ENCODE data around the gene F10. TPM values are rescaled to one million over a fixed set of nuclear protein-coding genes. Genes with fewer than 3 reads are reported as not detected.
"Not testable (repeated sequence)": the region's sequence is repeated elsewhere in the genome, so short reads cannot be mapped to it uniquely, and the experiment has no call there.

Gene F10
- total RNA-seq, 1 donor from 2014 or later = 14.2 TPM

DNA sequence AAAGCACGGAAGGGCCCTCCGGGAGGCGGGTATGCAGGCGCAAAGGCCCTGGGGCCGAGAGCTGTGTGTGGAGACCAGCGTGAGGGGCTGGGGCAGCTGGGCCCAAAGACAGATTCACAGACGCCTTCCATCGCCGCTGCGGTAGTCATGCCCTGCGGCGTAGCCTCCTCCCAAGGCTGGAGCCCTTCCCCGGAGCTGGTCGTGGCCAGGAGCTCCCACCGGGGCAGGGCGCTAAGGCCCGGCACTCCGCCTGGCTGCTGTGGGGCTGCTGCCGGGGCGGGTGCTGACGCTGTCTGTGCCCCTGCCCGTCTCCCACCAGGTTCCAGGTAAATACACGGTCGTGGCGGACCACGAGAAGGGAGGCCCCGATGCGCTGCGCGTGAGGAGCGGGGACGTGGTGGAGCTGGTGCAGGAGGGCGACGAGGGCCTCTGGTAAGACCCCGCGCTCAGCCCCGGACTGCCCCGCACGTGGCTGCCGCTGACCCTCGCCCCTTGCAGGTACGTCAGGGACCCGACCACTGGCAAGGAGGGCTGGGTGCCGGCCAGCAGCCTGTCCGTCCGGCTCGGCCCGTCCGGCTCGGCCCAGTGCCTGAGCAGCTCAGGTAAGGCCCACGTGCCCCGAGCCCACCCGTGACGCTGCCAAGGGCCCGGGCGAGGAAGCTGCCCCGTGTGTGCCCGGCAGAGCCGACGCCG, 26.4 kb upstream of the F10 start:
- intact Hi-C loops (cut with DNase I) = no loop called here
- ATAC-seq = no peak

GRCh38 chr13:113096745-113097305, 25.8 kb upstream of the F10 start:
- intact Hi-C loops (cut with DNase I) = no loop called here
- ATAC-seq = no peak
- DNase-seq (ENCODE audit: low spot score) = no peak

More for the DNA sequence above, 26.4 kb upstream of the F10 start:
- no peak for DNase-seq (ENCODE audit: low spot score)

GRCh38 chr13:113097651-113098050, 24.9 kb upstream of the F10 start:
- ATAC-seq (no peak), DNase-seq (ENCODE audit: low spot score) (no peak)
- intact Hi-C loops (cut with DNase I) = no loop called here

DNA sequence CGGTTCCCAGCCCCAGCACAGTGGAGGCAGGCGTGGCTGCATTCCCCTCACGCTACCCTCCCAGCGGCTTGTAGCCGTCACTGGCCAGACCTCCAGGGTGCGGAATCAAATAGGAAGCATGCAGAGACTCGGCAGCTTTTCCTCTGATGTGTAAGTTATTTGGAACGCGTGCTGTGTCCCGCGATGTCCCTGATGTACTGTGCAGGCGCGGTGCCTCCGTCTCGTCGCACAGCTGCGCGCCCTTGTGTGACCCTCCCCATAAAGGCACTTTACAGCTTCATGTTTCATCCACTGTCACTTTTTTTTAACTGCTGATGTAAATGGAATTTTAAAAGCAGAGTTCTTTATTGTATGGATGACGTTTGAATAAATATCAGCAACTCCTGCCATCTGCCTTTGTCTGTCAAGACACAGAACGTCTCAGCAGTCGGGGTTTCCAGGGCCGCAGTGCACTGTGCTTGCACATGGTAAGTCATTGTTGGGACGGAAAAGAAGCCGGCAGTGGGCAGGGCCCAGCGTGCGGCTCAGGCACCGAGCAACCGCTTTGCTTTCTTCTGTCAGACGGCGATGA, 24.4 kb upstream of the F10 start:
- intact Hi-C loops (cut with DNase I) = no loop called here
- ATAC-seq (no peak), DNase-seq (ENCODE audit: low spot score) (no peak)

- ATAC-seq (no peak), DNase-seq (ENCODE audit: low spot score) (no peak)
- intact Hi-C loops (cut with DNase I) = no loop called here
These were observed 23.5 kb upstream of the F10 start for GRCh38 chr13:113099142-113099541.

DNA sequence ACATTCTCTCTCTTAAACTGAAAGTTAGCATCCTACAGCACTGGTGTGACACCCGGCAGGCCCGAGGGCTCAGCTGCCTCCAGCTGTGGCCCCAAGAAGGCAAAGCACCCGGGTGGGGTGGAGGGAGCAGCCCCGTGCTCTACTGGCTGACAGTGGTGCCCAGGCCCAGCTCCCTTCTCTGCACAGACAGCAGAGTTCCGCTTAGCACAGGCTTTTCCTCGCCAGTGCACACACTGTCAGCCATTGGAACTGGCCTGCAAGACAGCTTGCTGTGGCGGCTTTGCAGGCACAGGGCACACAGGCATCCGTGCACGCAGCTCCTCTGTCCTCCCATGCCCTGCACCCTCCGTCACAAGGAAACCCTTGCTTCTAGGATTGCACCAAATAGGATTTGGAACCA, 20.3 kb upstream of the F10 start:
- intact Hi-C loops (cut with DNase I); ATAC-seq: not testable (repeated sequence)

DNA sequence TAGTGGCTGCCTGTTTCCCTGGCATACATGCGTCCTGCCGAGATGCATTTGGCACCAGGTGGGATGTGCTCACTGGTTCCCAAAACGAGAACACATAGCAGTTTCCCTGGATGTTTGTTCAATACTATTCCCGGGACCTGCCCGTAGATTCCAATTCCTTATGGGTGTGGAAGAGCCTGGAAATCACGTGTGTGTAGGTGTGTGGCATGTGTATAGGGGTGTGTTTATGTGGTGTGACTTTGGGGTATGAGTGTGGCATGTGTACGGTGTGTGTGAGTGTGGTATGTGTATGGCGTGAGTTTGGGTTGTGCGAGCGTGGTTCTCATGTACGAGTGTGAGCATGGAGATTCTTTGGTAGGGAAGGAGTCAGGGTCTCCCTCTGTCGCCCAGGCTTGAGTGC, 19.9 kb upstream of the F10 start:
- intact Hi-C loops (cut with DNase I) = no loop called here
- no peak for DNase-seq (ENCODE audit: low spot score)
- no peak for ATAC-seq

More for the DNA sequence above, 20.3 kb upstream of the F10 start:
- DNase-seq (ENCODE audit: low spot score) = not testable (repeated sequence)

- intact Hi-C loops (cut with DNase I) = no loop called here
- ATAC-seq (peak; percentile 38), DNase-seq (ENCODE audit: low spot score) (no peak)
These were observed 19.0 kb upstream of the F10 start for GRCh38 chr13:113103646-113104045.

DNA sequence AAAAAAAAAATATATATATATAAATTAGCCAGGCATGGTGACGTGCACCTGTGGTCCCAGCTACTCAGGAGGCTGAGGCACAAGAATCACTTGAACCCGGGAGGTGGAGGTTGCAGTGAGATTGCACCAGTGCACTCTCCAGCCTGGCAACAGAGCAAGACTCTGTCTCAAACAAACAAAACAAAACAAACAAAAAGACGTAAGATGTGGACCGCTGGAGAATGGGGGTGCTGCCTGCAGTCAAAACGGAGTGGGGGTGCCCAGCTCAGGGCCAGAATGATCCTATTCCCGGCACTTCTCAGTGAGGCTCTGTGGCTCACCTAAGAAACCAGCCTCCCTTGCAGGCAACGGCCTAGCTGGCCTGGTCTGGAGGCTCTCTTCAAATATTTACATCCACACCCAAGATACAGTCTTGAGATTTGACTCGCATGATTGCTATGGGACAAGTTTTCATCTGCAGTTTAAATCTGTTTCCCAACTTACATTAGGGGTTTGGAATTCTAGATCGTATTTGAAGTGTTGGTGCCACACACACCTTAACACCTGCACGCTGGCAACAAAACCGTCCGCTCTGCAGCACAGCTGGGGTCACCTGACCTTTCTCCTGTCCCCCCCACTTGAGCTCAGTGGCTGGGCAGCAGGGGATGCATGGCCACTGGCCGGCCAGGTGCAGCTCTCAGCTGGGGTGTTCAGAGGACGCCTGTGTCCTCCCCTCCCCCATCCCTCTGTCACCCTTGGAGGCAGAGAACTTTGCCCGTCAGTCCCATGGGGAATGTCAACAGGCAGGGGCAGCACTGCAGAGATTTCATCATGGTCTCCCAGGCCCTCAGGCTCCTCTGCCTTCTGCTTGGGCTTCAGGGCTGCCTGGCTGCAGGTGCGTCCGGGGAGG, 17.3 kb upstream of the F10 start, which contains the start of gene F7:
Gene F7 (plus strand): TSS at position 760 of the 889 bp plus-strand sequence. CDS start 51 bp downstream, at position 811.
- DNase-seq (ENCODE audit: low spot score) (no peak), ATAC-seq (no peak)
- intact Hi-C loops (cut with DNase I) = no loop called here

DNA sequence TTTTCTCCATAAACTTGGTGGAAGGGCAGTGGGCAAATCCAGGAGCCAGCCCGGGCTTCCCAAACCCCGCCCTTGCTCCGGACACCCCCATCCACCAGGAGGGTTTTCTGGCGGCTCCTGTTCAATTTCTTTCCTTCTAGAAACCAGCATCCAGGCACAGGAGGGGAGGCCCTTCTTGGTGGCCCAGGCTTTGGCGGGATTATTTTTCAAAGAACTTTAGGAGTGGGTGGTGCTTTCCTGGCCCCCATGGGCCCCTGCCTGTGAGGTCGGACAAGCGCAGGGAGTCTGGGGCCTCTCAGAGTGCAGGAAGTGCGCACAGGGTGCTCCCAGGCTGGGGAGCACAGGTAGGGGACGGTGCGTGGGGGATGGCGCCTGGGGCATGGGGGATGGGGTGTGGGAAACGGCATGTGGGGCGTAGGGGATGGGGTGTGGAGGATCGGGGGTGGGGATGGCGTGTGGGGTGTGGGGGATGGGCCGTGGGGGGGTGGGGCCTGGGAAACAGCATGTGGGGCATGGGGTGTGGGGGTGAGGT, 16.6 kb upstream of the F10 start:
- intact Hi-C loops (cut with DNase I) = no loop called here
- ATAC-seq = no peak
- no peak for DNase-seq (ENCODE audit: low spot score)

GRCh38 chr13:113106711-113107351, 15.8 kb upstream of the F10 start:
- DNase-seq (ENCODE audit: low spot score) (no peak), ATAC-seq (no peak)
- intact Hi-C loops (cut with DNase I) = no loop called here

DNA sequence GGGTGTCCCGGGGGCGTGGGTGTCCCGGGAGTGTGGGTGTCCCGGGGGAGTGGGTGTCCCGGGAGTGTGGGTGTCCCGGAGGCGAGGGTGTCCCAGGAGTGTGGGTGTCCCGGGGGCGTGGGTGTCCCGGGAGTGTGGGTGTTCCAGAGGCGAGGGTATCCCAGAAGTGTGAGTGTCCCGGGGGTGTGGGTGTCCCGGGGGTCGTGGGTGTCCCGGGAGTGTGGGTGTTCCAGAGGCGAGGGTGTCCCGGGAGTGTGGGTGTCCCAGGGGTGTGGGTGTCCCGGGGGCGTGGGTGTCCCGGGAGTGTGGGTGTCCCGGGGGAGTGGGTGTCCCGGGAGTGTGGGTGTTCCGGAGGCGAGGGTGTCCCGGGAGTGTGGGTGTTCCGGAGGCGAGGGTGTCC, 14.1 kb upstream of the F10 start:
- ATAC-seq; intact Hi-C loops (cut with DNase I); DNase-seq (ENCODE audit: low spot score): not testable (repeated sequence)

- intact Hi-C loops (cut with DNase I) = no loop called here
- ATAC-seq = no peak
- peak; percentile 54 for DNase-seq (ENCODE audit: low spot score)
These were observed 13.2 kb upstream of the F10 start for GRCh38 chr13:113109151-113110047.

DNA sequence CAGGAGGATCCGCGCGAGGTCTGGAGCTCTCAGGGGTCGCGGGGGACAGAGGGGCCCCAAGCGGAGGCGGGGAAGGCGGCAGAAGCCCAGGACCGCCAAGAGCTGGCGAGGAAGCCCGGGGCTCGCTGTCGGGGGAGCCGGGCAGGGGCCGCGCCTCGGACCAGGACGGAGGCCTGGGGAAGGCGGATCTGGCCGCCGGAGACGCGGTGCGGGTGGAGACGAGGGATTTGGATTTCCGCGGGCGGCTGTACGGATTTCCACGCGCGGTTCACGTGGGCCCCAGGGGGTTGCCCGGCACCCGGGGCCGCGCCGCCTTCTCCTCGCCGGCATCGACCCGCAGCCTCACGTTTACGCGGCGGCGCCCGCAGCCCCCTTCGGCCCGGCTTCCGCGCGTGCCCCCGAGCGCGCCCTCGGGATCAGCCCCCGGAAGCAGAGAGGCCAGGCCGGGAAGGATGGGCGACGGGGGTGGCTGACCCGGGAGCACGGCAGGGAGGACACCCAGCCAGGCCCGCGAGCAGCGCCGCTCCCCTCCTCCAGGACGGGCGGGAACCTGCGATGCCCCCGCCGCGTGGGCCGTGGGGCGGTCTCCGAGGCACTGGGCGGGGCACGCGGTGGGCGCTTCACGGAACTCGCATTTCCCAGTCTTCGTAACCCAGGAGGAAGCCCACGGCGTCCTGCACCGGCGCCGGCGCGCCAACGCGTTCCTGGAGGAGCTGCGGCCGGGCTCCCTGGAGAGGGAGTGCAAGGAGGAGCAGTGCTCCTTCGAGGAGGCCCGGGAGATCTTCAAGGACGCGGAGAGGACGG, 12.3 kb upstream of the F10 start:
- peak; percentile 51 for DNase-seq (ENCODE audit: low spot score)
- ATAC-seq = no peak
- intact Hi-C loops (cut with DNase I) = no loop called here

DNA sequence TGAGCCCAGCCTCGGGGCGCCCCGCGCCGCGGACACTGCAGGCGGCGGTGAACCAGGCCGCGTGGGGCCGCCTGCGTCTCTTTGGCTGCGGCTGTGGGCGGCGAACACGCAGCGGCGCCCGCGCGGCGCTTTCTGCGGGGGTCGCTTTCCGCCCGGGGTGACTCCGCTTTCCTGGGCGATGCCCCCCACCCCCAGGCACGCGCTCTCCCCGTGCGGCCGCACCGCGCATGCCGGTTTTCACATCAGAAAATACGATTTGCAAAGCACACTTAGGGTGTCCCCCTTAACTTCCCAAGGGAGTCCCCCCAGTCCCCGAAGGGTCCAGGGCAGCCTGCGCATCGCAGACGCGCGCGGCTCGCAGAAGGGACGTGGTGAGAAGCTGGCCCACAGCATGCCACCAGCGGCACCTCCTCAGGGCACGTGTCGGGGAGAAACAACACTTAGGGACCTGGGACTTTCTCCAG, 11.7 kb upstream of the F10 start:
- DNase-seq (ENCODE audit: low spot score) (peak; percentile 44), ATAC-seq (no peak)
- intact Hi-C loops (cut with DNase I) = no loop called here

GRCh38 chr13:113111821-113112220, 10.8 kb upstream of the F10 start:
- intact Hi-C loops (cut with DNase I) = not testable (repeated sequence)

DNA sequence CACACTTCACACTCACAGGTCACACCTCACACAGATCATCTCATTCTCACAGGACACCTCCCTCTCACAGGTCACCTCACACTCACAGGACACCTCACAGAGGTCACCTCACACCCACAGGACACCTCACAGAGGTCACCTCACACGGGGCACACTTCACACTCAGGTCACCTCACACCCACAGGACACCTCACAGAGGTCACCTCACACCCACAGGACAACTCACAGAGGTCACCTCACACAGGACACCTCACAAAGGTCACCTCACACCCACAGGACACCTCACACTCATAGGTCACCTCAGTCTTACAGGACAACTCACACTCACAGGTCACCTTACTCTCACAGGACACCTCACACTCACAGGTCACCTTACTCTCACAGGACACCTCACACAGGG, 10.1 kb upstream of the F10 start:
- DNase-seq (ENCODE audit: low spot score); intact Hi-C loops (cut with DNase I); ATAC-seq: not testable (repeated sequence)

More at GRCh38 chr13:113111821-113112220, 10.8 kb upstream of the F10 start:
- not testable (repeated sequence) for ATAC-seq
- DNase-seq (ENCODE audit: low spot score) = peak; percentile 21

Data from sciatic nerve (tissue), 2 donors.